Measurements from ENCODE around the gene SLC6A3.

SLC6A3 gene

DNA sequence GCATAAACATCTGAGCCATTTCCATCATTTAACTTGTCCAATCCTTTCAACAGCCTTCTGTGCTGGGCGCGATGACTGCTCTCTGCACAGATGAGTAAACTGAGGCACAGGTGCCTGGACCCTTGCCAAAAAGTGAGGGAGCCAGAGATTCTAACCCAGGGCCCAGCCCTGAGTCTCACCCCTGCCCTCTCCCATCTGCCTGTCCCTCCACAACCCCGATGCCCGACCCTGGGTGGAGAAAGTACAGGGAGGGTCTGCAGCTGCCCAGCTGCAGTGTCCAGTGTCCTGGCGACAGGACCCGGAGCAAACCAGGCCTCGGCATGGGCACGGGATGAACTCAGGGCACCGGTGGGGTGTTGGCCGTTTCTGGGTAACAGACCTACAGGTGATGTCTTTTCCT, 60.7 kb downstream of the SLC6A3 start:
- TF ChIP-seq, protein P1, sequence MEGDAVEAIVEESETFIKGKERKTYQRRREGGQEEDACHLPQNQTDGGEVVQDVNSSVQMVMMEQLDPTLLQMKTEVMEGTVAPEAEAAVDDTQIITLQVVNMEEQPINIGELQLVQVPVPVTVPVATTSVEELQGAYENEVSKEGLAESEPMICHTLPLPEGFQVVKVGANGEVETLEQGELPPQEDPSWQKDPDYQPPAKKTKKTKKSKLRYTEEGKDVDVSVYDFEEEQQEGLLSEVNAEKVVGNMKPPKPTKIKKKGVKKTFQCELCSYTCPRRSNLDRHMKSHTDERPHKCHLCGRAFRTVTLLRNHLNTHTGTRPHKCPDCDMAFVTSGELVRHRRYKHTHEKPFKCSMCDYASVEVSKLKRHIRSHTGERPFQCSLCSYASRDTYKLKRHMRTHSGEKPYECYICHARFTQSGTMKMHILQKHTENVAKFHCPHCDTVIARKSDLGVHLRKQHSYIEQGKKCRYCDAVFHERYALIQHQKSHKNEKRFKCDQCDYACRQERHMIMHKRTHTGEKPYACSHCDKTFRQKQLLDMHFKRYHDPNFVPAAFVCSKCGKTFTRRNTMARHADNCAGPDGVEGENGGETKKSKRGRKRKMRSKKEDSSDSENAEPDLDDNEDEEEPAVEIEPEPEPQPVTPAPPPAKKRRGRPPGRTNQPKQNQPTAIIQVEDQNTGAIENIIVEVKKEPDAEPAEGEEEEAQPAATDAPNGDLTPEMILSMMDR (IDR thresholded peaks at IDR 0.05): no peak

DNA sequence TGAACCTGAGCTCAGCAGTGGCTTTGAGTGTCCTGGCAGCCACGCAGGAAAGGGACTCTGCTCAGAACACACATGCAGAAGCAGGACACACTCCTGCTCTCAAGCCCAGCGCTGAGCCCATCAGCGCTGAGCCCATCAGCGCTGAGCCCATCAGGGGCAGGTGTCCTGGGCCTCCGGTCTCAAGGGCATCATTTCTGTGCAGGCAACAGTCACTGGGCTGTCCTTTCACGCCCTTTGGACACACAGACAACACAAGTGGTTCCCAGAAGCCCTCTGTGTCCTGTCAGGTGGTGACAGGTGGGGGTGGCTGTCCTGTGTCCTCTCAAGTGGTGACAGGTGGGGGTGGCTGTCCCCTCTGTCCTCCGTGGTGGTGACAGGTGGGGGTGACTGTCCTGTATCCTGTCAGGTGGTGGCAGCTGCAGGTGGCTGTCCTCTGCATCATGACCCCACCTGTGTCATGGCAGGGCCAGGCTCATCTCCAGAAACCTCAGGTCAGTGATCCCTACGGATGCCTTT, 61.3 kb downstream of the SLC6A3 start:
- TF ChIP-seq, protein P1 (IDR thresholded peaks at IDR 0.05): no peak

DNA sequence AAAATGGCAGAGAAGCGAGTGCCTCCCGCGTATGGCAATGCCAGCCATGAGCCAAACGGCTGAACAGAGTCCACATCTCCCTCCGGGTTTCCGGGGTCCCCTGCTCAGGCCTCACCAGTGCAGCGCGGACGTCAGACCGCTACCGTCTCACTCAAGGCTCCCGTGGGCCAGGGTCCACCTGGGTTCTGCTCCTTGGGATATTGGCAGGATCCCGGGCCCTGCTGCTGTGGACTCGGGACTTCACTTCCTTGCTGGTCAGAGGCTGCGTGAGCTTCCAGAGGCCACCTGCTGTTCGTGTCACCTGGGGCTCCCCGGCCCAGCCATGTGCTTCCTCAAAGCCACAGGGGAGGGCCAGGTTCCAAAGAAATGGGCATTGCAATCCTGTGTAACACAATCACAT, 61.9 kb downstream of the SLC6A3 start:
- TF ChIP-seq, protein P1 (IDR thresholded peaks at IDR 0.05): no peak

DNA sequence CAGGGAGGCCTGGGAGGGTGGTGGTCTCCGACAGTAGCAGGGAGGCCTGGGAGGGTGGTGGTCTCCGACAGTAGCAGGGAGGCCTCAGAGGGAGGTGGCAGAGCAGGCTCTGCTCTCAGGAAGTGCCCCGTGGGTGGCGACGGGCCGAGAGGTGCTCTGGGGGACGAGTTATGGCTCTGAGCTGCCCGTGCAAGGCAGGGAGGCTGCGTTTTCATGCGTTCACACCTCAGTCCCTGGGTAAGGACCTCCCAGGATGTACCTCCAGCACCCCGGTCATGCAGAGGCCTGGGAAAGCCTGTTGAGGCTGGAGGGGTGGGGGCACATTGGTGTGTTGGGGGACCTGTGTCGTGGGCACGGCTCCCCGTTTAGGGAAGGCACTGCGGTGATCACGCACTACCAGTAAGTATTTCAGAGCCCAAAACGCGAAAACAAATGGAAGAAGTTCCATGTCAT, 63.0 kb downstream of the SLC6A3 start:
- TF ChIP-seq, protein P1 (IDR thresholded peaks at IDR 0.05): no peak

DNA sequence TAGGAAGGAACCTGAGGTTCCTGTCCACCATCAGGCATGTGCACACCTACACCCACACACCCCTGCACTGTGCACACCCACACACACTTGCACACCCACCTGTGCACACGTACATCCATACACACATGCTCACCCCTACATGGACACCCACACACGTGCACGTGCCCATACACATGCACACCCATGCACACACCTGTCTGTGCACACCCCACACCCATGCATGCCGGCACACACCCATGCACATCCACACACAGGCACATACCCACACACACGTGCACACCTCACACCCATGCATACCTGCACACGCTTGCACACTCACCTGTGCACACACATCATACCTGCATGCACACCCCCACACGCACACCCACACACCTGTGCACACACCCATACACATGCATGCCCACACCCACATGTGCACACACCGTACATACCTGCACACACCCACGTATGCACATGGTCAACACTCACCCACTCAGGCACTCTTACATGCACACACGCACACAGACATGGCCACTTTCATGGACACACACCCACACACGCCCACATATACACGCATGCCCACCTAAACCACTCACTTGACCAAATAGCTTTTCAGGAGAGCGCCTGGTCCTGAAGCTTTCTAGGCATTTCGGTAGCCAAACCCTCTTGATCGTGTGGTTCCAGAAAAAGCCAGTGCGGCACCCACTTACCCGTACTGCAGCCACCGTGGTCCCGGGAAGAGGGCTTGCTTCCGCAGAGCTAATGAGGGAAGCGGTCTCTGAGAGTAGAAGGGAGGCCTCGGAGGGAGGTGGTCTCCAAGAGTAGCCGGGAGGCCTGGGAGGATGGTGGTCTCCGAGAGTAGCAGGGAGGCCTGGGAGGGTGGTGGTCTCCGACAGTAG, 63.6 kb downstream of the SLC6A3 start:
- TF ChIP-seq, protein P1 (IDR thresholded peaks at IDR 0.05): no peak

DNA sequence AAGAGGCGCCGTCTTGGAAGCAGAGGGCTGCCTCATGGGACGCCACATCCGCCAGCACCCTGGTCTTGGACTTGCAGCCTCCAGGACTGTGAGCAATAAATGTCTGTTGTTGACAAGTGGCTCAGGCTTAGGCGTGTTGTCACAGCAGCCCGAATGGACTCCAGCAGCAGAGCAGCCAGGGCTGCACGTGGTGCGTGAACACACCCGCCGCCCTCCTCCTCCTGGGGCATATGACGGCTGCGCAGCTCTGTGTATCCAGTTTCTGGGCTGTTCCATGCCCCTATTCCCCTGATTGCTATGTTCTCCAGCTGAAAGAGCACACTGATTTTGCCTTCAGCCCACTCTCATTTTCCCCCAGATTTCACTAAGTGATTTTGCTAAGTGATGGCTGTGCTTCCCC, 64.3 kb downstream of the SLC6A3 start:
- TF ChIP-seq, protein P1 (IDR thresholded peaks at IDR 0.05): no peak

DNA sequence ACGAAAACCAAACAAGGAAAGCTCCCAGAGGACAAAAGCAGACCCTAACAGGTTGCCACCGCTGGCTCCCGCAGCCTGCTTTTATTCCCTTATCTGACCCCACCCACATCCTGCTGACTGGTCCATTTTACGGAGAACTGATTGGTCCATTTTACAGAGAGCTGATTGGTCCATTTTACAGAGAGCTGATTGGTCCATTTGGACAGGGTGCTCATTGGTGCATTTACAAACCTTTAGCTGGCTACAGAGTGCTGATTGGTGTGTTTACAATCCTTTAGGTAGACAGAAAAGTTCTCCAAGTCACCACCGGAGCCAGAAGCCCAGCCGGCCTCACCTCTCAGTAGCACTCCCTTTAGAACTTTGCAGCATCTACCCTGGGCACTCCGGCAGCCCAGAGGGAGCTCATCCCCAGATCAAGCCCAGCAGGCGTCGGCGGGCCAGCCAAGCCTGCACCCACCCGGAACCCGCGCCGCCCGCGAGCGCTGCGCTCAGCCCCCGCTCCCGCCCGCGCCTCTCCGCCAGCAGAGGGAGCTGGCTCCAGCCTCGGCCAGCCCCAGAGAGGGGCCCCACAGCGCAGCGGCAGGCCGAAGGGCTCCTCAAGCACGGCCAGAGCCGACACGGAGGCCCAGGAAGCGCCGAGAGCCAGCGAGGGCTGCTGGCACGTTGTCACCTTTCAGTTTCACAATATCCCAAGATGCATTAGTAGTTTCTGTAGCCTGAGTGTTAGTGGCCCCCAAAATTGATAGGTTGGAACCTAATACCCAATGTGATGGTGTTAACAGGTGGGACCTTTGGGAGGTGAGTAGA, 65.0 kb downstream of the SLC6A3 start:
- TF ChIP-seq, protein P1 (IDR thresholded peaks at IDR 0.05): peak; percentile 32

All from LNCAP (cell line).